Uterus (tissue), 2 donors: Measurements from ENCODE around the gene PLA2G4E.

Source experiments
- POLR2A ChIP-seq, 2 donors: fragments of 450-650 bp; IDR thresholded peaks; one replicate each; pipeline ENCODE4 v1.6.1; 2016; ENCODE audit warnings: antibody characterized with exemption in 2 of 2, mild to moderate bottlenecking in 1 of 2, moderate library complexity in 1 of 2
- TF ChIP-seq, protein P1 (sequence below), 4 experiments: fragments of 200-600 bp in 2 of 4; fragments of 450-650 bp in 2 of 4; sonication (generic) in 2 of 4; IDR thresholded peaks; one replicate each; pipeline ENCODE4 v1.5.1; 2016 to 2019; ENCODE audit warnings: antibody characterized with exemption in 4 of 4, mild to moderate bottlenecking in 2 of 4, moderate library complexity in 1 of 4

DNA sequence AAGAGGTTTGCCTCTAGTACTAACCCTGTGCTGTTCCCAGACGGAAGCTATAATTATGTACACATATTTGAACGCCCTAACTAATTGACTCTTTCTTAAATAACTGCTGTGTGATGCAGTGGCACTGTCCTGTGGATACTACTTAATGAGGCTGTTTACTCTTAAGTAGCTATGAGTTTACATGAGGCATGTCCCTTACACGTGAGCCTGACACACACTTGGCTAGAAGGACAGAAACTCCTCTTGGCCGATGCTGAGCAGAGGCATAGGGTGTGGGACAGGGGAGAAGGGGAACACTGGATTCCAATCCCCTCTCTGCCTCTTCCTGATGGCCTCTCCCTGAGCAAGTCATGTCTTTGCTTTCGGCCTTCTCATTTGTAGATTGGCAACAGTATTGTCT, 70.4 kb downstream of the PLA2G4E start:
- TF ChIP-seq, protein P1, sequence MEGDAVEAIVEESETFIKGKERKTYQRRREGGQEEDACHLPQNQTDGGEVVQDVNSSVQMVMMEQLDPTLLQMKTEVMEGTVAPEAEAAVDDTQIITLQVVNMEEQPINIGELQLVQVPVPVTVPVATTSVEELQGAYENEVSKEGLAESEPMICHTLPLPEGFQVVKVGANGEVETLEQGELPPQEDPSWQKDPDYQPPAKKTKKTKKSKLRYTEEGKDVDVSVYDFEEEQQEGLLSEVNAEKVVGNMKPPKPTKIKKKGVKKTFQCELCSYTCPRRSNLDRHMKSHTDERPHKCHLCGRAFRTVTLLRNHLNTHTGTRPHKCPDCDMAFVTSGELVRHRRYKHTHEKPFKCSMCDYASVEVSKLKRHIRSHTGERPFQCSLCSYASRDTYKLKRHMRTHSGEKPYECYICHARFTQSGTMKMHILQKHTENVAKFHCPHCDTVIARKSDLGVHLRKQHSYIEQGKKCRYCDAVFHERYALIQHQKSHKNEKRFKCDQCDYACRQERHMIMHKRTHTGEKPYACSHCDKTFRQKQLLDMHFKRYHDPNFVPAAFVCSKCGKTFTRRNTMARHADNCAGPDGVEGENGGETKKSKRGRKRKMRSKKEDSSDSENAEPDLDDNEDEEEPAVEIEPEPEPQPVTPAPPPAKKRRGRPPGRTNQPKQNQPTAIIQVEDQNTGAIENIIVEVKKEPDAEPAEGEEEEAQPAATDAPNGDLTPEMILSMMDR (IDR thresholded peaks at IDR 0.05): no peak
- TF ChIP-seq POLR2A (IDR thresholded peaks at IDR 0.05): peak in 1 of 2 donors; percentile 21
